MM.1S (cell line): ENCODE data around the gene ATXN1L.
A peak's percentile ranks its signal among the peaks of the same experiment; 100 is the strongest.

Source experiments
- DNase-seq: peaks from one replicate; pipeline ENCODE4 v3.0.0-alpha.2; 2015
- H2AFZ ChIP-seq: fragments of 300-600 bp; sonication (generic); 2 replicates; pipeline ENCODE4 v1.6.0; 2016; ENCODE audit warnings: antibody characterized with exemption, low read length
- H3F3A ChIP-seq: fragments of 300-600 bp; sonication (generic); 2 replicates; pipeline ENCODE4 v1.6.1; 2016; ENCODE audit warnings: mild to moderate bottlenecking, antibody characterized with exemption, low read length, moderate library complexity, mixed read lengths; ENCODE audit not compliant: insufficient read depth
- H3K27ac ChIP-seq: fragments of 300-600 bp; sonication (generic); 2 replicates; pipeline ENCODE4 v1.5.1; 2016; ENCODE audit warnings: mild to moderate bottlenecking, low read length
- H3K27me3 ChIP-seq: fragments of 300-600 bp; sonication (generic); replicated peaks from 2 replicates; pipeline ENCODE4 v1.6.0; 2016; ENCODE audit warnings: low read length; ENCODE audit not compliant: insufficient read depth
- H3K36me3 ChIP-seq: fragments of 300-600 bp; sonication (generic); replicated peaks from 2 replicates; pipeline ENCODE4 v1.6.1; 2016; ENCODE audit warnings: mild to moderate bottlenecking, low read length, mixed read lengths; ENCODE audit not compliant: insufficient read depth
- H3K4me1 ChIP-seq: fragments of 300-600 bp; sonication (generic); 2 replicates; pipeline ENCODE4 v1.6.1; 2016; ENCODE audit warnings: low read length, mixed read lengths
- H3K4me2 ChIP-seq: fragments of 300-600 bp; sonication (generic); 2 replicates; pipeline ENCODE4 v1.6.0; 2016; ENCODE audit warnings: low read depth, low read length
- H3K4me3 ChIP-seq: fragments of 300-600 bp; sonication (generic); 2 replicates; pipeline ENCODE4 v1.5.1; 2016; ENCODE audit warnings: low read length, mixed read lengths
- H3K79me2 ChIP-seq: fragments of 300-600 bp; sonication (generic); 2 replicates; pipeline ENCODE4 v1.6.1; 2016; ENCODE audit warnings: mixed run types, low read length, mixed read lengths
- H3K9ac ChIP-seq: fragments of 300-600 bp; sonication (generic); 2 replicates; pipeline ENCODE4 v1.6.1; 2016; ENCODE audit warnings: low read length, mixed read lengths
- H3K9me2 ChIP-seq: fragments of 300-600 bp; sonication (generic); replicated peaks from 2 replicates; pipeline ENCODE4 v1.6.1; 2016; ENCODE audit warnings: mild to moderate bottlenecking, low read length, mixed read lengths; ENCODE audit not compliant: insufficient read depth
- H3K9me3 ChIP-seq: fragments of 300-600 bp; sonication (generic); replicated peaks from 2 replicates; pipeline ENCODE4 v1.6.1; 2016; ENCODE audit warnings: mild to moderate bottlenecking, low read length, mixed read lengths; ENCODE audit not compliant: insufficient read depth
- H4K20me1 ChIP-seq: fragments of 300-600 bp; sonication (generic); 2 replicates; pipeline ENCODE4 v1.6.1; 2016; ENCODE audit warnings: mild to moderate bottlenecking, low read length, moderate library complexity, mixed read lengths; ENCODE audit not compliant: insufficient read depth
- EZH2 ChIP-seq: fragments of 300-600 bp; sonication (generic); optimal IDR thresholded peaks from 2 replicates; pipeline ENCODE3; 2017; ENCODE audit warnings: low read depth, mild to moderate bottlenecking, antibody characterized with exemption, low read length, mixed read lengths
- EZH2phosphoT487 ChIP-seq: fragments of 300-600 bp; sonication (generic); IDR thresholded peaks from 2 replicates; pipeline ENCODE4 v1.6.1; 2018; ENCODE audit warnings: antibody characterized with exemption, low read length
- TF ChIP-seq, protein P1 (sequence below): fragments of 300-600 bp; sonication (generic); IDR thresholded peaks from 2 replicates; pipeline ENCODE4 v1.5.1; 2016; ENCODE audit warnings: antibody characterized with exemption, low read length, mixed read lengths

Gene ATXN1L

DNA sequence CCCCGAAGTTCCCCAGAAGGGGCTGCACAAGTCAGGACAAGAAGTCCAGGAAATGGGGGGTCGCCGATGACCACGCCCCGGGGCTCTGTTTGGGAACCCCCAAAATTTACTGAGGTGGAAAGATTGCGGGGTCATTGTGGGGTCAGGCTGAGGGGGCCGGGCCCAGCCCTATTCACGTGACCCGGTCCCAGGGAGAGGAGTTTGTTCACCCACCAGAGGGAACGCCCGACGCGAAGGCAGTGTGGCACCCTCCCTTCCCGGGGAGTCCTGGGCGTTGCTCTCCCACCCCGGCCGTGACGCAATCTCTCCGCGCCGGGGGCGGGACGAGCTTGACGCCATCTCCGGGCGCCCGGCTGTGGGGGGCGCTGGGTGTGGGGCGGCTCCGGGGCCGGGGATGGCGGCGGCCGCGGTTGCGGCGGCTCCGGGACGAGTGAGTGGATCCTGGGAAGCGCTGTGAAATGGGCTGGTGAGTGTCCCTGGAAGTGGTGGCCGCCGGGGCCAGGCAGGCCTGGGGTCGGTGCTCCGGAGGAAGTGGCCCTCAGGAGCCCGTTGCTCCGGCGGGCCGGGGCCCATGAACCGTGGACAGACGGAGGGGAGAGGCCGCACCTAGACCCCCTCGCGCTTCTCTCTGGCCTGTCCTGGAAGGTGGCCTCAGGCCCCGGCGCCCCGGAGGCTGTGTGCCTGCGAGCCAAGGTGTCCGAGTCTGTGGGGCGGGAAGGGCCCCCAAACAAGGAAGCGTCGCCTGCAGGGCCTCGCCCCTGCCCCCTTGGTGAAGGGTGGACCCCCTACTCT, at the start of gene ATXN1L:
Gene ATXN1L, plus strand, starts transcription at position 338 of the 792 bp plus-strand sequence. CDS start 3,765 bp downstream, outside the sequence.
- peak; percentile 93 for DNase-seq
- Histone ChIP-seq H3K9me3 (no peaks in the 10 kb centered on the region), H3K4me2 (peak within 1 kb of the TSS; percentile 87), H3K9me2 (no peaks in the 10 kb centered on the region), H3K36me3 (0 out of 2 replicates have a peak, but pooled peaks cover 7% of the 10 kb centered on the region), H3K27ac (peak within 1 kb of the TSS; percentile 93), H2AFZ (peak within 1 kb of the TSS; percentile 51; the same call in 1 of the 2 replicates), H3K4me3 (peak within 1 kb of the TSS; percentile 98), H3K27me3 (no peaks in the 10 kb centered on the region), H3K79me2 (peaks cover 61% of the 10 kb centered on the region), H3K9ac (peak within 1 kb of the TSS; percentile 97), H3F3A (peaks cover 42% of the 10 kb centered on the region), H4K20me1 (no peaks in the 10 kb centered on the region), H3K4me1 (peaks cover 45% of the 10 kb centered on the region)
- TF ChIP-seq, protein P1, sequence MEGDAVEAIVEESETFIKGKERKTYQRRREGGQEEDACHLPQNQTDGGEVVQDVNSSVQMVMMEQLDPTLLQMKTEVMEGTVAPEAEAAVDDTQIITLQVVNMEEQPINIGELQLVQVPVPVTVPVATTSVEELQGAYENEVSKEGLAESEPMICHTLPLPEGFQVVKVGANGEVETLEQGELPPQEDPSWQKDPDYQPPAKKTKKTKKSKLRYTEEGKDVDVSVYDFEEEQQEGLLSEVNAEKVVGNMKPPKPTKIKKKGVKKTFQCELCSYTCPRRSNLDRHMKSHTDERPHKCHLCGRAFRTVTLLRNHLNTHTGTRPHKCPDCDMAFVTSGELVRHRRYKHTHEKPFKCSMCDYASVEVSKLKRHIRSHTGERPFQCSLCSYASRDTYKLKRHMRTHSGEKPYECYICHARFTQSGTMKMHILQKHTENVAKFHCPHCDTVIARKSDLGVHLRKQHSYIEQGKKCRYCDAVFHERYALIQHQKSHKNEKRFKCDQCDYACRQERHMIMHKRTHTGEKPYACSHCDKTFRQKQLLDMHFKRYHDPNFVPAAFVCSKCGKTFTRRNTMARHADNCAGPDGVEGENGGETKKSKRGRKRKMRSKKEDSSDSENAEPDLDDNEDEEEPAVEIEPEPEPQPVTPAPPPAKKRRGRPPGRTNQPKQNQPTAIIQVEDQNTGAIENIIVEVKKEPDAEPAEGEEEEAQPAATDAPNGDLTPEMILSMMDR: no peak
- no peak for TF ChIP-seq EZH2phosphoT487
- TF ChIP-seq EZH2: no peak

DNA sequence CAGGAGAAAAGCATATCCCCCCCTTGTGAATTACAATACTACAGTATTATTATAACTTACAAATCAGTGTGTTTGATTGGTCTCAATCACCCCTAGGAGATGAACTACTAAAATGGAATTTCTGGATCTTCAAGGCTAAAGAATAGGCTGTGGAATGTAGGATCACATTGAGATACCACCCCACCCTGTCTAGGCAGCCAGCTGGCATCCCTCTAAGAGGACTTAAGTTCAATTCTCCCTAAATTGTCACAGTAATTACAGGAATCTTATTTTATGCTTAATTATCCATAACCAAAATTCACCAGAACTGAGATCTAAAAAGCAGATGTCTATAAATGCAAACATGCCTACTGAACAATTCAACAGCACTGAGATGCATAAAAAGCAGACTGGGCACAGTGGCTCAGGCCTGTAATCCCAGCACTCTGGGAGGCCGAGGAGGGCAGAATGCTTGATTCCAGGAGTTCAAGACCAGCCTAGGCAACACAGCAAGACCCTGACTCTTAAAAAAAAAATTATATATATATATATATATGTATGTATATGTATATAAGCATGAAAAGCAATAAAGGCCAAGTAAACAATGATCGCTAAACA, 49.2 kb upstream of the ATXN1L start:
- Histone ChIP-seq H3K9me3 (no peaks in the 10 kb centered on the region), H3K27me3 (no peaks in the 10 kb centered on the region), H3K9ac (no peak overlapping the region), H3K4me1 (no peaks in the 10 kb centered on the region), H3K4me2 (no peak overlapping the region), H3K4me3 (no peak overlapping the region), H4K20me1 (peaks cover 18% of the 10 kb centered on the region; the same call in 1 of the 2 replicates), H2AFZ (no peak overlapping the region), H3K9me2 (no peaks in the 10 kb centered on the region), H3K27ac (no peak overlapping the region), H3F3A (no peaks in the 10 kb centered on the region), H3K36me3 (no peaks in the 10 kb centered on the region; the same call in 1 of the 2 replicates), H3K79me2 (peaks cover 95% of the 10 kb centered on the region)
- DNase-seq: no peak
- TF ChIP-seq, protein P1: no peak
- TF ChIP-seq EZH2: no peak
- TF ChIP-seq EZH2phosphoT487: no peak

- Histone ChIP-seq H3K9me2 (no peaks in the 10 kb centered on the region), H3K36me3 (no peaks in the 10 kb centered on the region; the same call in 1 of the 2 replicates), H3F3A (peaks cover 10% of the 10 kb centered on the region), H3K4me1 (no peaks in the 10 kb centered on the region), H3K79me2 (peaks cover 95% of the 10 kb centered on the region), H3K9ac (no peak overlapping the region), H4K20me1 (peaks cover 4% of the 10 kb centered on the region; the same call in 1 of the 2 replicates), H2AFZ (no peak overlapping the region), H3K9me3 (no peaks in the 10 kb centered on the region), H3K4me2 (no peak overlapping the region), H3K27ac (no peak overlapping the region), H3K4me3 (no peak overlapping the region), H3K27me3 (no peaks in the 10 kb centered on the region)
- TF ChIP-seq, protein P1: no peak
- TF ChIP-seq EZH2phosphoT487 (no peak), EZH2 (no peak)
- no peak for DNase-seq
Observed at GRCh38 chr16:71803305-71803690, 42.5 kb upstream of the ATXN1L start.
